ENCODE data around the gene HARS2. TPM values are rescaled to one million over a fixed set of nuclear protein-coding genes. Genes with fewer than 3 reads are reported as not detected.
"Not testable (repeated sequence)": the region's sequence is repeated elsewhere in the genome, so short reads cannot be mapped to it uniquely, and the experiment has no call there.

HARS2 gene
- total RNA-seq: 27.2 and 28.8 TPM in 2 replicates
- long read RNA-seq, transcript HARS2-215 (12 exons, 2,346 nt): minor isoform, 10 of 261 reads
- long read RNA-seq, transcript HARS2-201 (13 exons, 2,510 nt): major isoform, 177 of 261 reads
- long read RNA-seq, transcript HARS2-219 (14 exons, 2,292 nt): minor isoform, 11 of 261 reads
- long read RNA-seq, partial matches to known transcripts: 14 of 261 reads
- long read RNA-seq, other reads (novel, unspliced or antisense): 48 of 261 reads

GRCh38 chr5:140690941-140691924 is at the start of gene HARS2, which contains the start of gene HARS1:
TSS of gene HARS2 (plus strand) at chr5:140691455. CDS start at chr5:140691649, 194 bp downstream.
TSS of gene HARS1 (minus strand) at chr5:140691370. CDS start at chr5:140691304, 66 bp downstream.
- peaks cover 18% of the 10 kb centered on the region for H3K36me3 Mint-ChIP-seq (ENCODE audit: unreplicated experiment)
- H3K4me1 Mint-ChIP-seq (ENCODE audit: unreplicated experiment): peaks cover 31% of the 10 kb centered on the region
- H3K4me3 Mint-ChIP-seq (ENCODE audit: unreplicated experiment): peak within 1 kb of the TSS; percentile 98
- TF ChIP-seq, protein P1, sequence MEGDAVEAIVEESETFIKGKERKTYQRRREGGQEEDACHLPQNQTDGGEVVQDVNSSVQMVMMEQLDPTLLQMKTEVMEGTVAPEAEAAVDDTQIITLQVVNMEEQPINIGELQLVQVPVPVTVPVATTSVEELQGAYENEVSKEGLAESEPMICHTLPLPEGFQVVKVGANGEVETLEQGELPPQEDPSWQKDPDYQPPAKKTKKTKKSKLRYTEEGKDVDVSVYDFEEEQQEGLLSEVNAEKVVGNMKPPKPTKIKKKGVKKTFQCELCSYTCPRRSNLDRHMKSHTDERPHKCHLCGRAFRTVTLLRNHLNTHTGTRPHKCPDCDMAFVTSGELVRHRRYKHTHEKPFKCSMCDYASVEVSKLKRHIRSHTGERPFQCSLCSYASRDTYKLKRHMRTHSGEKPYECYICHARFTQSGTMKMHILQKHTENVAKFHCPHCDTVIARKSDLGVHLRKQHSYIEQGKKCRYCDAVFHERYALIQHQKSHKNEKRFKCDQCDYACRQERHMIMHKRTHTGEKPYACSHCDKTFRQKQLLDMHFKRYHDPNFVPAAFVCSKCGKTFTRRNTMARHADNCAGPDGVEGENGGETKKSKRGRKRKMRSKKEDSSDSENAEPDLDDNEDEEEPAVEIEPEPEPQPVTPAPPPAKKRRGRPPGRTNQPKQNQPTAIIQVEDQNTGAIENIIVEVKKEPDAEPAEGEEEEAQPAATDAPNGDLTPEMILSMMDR (IDR thresholded peaks at IDR 0.05): peak; percentile 8
- no peaks in the 10 kb centered on the region for H3K27me3 Mint-ChIP-seq (ENCODE audit: unreplicated experiment)
- H3K9me3 Mint-ChIP-seq (ENCODE audit: unreplicated experiment): no peaks in the 10 kb centered on the region
- DNase-seq (ENCODE audit: extremely low spot score, unreplicated experiment): peak; percentile 95
- peak within 1 kb of the TSS; percentile 97 for H3K27ac Mint-ChIP-seq (ENCODE audit: unreplicated experiment)

- DNase-seq (ENCODE audit: extremely low spot score, unreplicated experiment): no peak
- TF ChIP-seq, protein P1 (IDR thresholded peaks at IDR 0.05): no peak
- Mint-ChIP-seq H3K4me3 (ENCODE audit: unreplicated experiment) (no peak overlapping the region), H3K36me3 (ENCODE audit: unreplicated experiment) (peaks cover 11% of the 10 kb centered on the region), H3K27me3 (ENCODE audit: unreplicated experiment) (no peaks in the 10 kb centered on the region), H3K9me3 (ENCODE audit: unreplicated experiment) (no peaks in the 10 kb centered on the region), H3K4me1 (ENCODE audit: unreplicated experiment) (peaks cover 26% of the 10 kb centered on the region), H3K27ac (ENCODE audit: unreplicated experiment) (no peak overlapping the region)
Observed at GRCh38 chr5:140641716-140642115, 49.5 kb upstream of the HARS2 start.

- no peaks in the 10 kb centered on the region for H3K9me3 Mint-ChIP-seq (ENCODE audit: unreplicated experiment)
- H3K4me1 Mint-ChIP-seq (ENCODE audit: unreplicated experiment): peaks cover 30% of the 10 kb centered on the region
- no peaks in the 10 kb centered on the region for H3K27me3 Mint-ChIP-seq (ENCODE audit: unreplicated experiment)
- H3K27ac Mint-ChIP-seq (ENCODE audit: unreplicated experiment): no peak overlapping the region
- H3K4me3 Mint-ChIP-seq (ENCODE audit: unreplicated experiment): no peak overlapping the region
- TF ChIP-seq, protein P1 (IDR thresholded peaks at IDR 0.05): no peak
- DNase-seq (ENCODE audit: extremely low spot score, unreplicated experiment): no peak
- H3K36me3 Mint-ChIP-seq (ENCODE audit: unreplicated experiment): peaks cover 11% of the 10 kb centered on the region
Observed at GRCh38 chr5:140642718-140643117, 48.5 kb upstream of the HARS2 start.

GRCh38 chr5:140647042-140647419 is 44.2 kb upstream of the HARS2 start:
- H3K27ac Mint-ChIP-seq (ENCODE audit: unreplicated experiment): peak overlapping the region; percentile 97
- DNase-seq (ENCODE audit: extremely low spot score, unreplicated experiment): no peak
- H3K4me1 Mint-ChIP-seq (ENCODE audit: unreplicated experiment): peaks cover 27% of the 10 kb centered on the region
- no peaks in the 10 kb centered on the region for H3K9me3 Mint-ChIP-seq (ENCODE audit: unreplicated experiment)
- H3K4me3 Mint-ChIP-seq (ENCODE audit: unreplicated experiment): peak overlapping the region; percentile 95
- H3K36me3 Mint-ChIP-seq (ENCODE audit: unreplicated experiment): peaks cover 26% of the 10 kb centered on the region
- H3K27me3 Mint-ChIP-seq (ENCODE audit: unreplicated experiment): no peaks in the 10 kb centered on the region
- TF ChIP-seq, protein P1 (IDR thresholded peaks at IDR 0.05): no peak

- TF ChIP-seq, protein P1 (IDR thresholded peaks at IDR 0.05): no peak
- no peak overlapping the region for H3K27ac Mint-ChIP-seq (ENCODE audit: unreplicated experiment)
- no peaks in the 10 kb centered on the region for H3K9me3 Mint-ChIP-seq (ENCODE audit: unreplicated experiment)
- H3K4me3 Mint-ChIP-seq (ENCODE audit: unreplicated experiment): no peak overlapping the region
- peaks cover 8% of the 10 kb centered on the region for H3K4me1 Mint-ChIP-seq (ENCODE audit: unreplicated experiment)
- DNase-seq (ENCODE audit: extremely low spot score, unreplicated experiment): no peak
- no peaks in the 10 kb centered on the region for H3K27me3 Mint-ChIP-seq (ENCODE audit: unreplicated experiment)
- H3K36me3 Mint-ChIP-seq (ENCODE audit: unreplicated experiment): peaks cover 65% of the 10 kb centered on the region
Observed at GRCh38 chr5:140658870-140659269, 32.4 kb upstream of the HARS2 start.

DNA sequence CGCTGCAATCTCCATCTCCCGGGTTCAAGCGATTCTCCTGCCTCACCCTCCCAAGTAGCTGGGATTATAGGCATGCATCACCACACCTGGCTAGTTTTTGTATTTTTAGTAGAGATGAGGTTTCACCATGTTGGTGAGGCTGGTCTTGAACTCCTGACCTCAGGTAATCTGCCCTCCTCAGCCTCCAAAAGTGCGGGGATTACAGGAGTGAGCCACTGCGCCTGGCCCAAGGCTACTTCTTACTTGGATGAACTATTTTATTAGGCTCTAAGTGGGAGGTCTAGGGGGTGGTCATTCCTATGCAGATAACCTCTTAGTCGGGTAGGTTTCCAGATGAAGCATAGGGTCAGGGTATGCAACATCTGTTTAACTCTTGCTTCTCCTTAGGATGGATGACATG is 30.9 kb upstream of the HARS2 start:
- H3K4me1 Mint-ChIP-seq (ENCODE audit: unreplicated experiment): peaks cover 17% of the 10 kb centered on the region
- not testable (repeated sequence) for H3K27ac Mint-ChIP-seq (ENCODE audit: unreplicated experiment); DNase-seq (ENCODE audit: extremely low spot score, unreplicated experiment); H3K4me3 Mint-ChIP-seq (ENCODE audit: unreplicated experiment); H3K9me3 Mint-ChIP-seq (ENCODE audit: unreplicated experiment); H3K27me3 Mint-ChIP-seq (ENCODE audit: unreplicated experiment)
- peaks cover 51% of the 10 kb centered on the region for H3K36me3 Mint-ChIP-seq (ENCODE audit: unreplicated experiment)

Measured in osteocyte (in vitro differentiated cells).